ENCODE data around the gene CYSLTR2. TPM values are rescaled to one million over a fixed set of nuclear protein-coding genes. Genes with fewer than 3 reads are reported as not detected.

Gene CYSLTR2, protein sequence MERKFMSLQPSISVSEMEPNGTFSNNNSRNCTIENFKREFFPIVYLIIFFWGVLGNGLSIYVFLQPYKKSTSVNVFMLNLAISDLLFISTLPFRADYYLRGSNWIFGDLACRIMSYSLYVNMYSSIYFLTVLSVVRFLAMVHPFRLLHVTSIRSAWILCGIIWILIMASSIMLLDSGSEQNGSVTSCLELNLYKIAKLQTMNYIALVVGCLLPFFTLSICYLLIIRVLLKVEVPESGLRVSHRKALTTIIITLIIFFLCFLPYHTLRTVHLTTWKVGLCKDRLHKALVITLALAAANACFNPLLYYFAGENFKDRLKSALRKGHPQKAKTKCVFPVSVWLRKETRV
- 1.1 TPM for total RNA-seq

DNA sequence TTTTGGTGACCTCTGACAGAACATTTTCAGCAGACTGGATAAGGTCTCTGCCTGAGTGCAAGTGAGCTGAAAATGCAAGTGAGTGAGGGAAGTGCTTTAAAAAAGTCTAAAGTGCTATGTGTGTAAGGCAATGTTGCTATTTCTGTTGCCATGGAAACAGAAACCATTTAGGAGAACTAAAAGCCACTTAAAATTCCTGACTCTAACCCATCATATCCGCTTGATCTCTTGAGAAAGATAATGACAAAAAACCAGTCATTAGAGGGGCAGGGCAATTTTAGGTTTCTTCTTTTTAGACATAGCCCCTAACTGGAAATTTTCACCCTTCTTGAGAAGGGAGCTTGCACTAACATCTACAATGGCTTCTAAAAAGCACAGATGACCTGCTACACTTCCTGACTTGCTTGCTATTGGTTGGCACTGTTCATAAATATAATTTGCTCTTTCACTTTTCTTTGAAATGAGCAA, at the start of gene CYSLTR2:
TSS of gene CYSLTR2 (plus strand) at position 458 of the 468 bp plus-strand sequence. CDS start 52,889 bp downstream, outside the sequence.
- no peak for DNase-seq

DNA sequence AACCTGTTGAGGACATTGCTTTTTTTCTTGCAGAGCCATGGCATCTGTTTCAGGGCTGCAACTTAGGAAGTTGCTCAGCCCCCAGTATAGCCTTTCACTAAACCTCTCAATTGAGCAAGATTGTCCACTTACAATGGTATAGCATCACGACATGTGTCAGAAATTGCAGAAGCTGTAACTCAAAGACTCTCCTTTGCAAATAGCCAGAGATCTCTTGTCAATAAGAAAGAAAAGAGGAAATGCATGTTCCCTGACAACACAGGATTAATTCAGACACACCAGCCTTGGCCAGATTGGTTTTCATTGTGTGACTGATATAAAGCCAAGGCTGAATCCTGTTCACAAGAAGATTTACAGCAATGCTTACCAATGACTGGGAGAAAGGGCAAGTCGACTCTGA, 38.7 kb upstream of the CYSLTR2 start:
- DNase-seq = no peak

DNA sequence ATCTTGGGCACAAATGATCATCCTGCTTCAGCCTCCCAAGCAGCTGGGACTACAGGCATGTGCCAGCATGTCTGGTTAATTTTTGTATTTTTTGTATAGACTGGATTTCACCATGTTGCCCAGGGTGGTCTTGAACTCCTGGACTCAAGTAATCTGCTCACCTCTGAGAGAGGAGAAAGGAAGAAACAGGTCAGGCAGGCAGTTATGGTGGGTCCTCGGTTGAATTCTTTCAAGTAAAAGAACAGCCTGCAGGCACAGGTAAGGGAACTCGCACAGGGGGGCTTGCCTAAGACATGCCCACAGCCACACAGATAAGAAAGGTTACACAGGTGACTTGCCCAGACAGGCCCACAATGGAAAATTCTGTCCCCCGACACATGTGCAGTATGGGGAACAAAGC, 34.8 kb upstream of the CYSLTR2 start:
- DNase-seq = no peak

DNA sequence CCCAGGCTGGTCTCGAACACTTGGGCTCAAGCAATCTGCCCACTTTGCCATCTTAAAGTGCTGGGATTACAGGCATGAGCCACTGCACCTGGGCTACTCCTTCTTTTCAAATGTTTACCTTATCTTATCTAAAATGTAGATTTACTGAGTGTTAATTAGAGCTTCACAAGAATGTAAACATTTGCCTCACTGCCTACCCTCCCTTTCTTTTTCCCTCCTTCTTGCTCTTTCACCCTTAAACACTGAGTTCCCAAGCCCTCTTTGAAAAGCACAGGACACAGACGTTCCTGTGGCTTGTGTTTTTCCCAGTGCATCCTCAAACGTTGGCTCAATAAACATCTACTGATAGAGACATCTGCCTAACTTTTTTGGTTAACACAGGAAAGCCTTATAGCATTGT, 32.7 kb upstream of the CYSLTR2 start:
- DNase-seq = no peak

DNA sequence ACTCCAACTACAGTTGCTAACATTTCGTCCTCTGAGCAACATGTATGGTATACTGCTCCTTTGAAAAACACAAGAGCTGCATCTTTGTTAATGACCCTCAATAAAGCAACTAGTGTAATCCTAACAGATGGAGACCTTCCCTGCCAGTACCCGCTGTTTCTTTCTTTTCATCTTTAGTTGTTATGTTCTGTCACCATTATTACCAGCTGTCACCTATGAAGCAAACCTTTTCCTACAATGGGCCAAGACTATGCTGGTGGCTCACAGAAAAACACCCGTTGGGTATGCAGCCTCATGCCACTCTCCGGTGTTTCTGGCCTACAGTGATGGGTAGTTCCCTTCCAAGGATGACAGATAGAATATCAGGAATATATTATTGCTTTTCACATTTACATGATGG, 29.7 kb upstream of the CYSLTR2 start:
- no peak for DNase-seq

DNA sequence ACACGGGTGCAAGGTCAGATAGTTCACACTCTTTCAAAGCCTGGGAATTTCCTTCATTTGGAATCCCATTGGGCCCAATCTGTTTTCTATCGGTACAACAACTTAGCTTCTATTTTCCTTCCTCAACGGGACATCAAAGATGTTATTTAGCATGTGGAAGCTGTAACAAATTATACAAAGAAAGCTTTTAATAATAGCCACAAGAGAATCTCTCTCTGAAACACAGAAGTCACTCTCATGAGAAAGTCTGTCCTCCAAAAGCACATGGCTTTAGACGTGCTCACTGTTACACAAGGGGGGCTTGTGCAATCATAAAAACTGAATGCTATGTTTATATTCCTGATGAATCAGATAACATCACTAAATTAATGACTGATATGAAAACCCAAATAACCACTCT, 28.9 kb upstream of the CYSLTR2 start:
- DNase-seq = no peak

DNA sequence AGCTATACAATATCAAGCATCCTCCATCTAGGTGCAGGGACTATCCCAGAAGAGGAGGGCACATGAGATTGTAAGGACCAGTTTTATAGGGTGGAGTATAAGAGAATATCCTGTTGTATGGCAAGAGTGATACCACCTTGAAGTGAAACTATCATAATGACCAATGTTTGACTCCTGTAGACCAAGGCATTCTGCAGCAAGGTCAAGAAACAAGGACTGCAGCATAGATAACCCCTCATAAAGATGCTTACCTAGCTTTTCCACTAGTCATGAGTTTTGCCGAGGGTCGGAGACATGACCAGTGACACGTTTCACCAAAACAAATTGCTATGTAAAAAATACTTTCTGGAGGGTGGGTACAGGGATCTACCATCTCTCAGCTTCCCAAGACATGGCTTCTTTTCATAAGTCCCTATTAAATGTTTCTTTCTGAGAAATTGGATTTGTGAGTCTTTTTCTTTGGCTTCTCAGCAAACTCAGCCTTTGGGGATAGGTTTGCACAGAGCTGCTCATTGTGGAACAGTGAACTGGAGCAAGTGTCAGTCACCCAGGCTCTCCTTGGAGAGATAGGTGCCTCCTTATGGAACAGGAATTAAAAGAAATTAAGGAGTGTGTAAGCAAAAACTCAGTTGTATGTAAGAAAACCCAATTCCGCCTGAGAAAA, 28.2 kb upstream of the CYSLTR2 start:
- DNase-seq = no peak

DNA sequence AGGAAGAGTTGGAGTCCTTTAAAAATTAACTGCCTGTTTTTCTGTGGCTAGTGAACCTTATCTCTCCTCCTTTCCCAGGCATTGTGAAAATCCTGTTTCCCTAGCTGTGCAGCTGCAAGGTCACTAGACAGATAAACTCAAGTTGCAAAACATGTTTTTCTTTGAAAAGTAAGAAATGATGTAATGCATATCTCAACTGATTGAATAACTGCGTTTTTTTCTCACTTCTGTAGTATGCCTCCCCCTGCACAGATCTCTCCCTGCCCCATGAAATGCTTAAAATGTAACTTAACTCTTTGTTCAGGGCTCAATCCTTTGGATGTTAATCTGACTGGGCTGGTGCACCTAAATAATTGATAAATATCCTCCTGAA, 27.7 kb upstream of the CYSLTR2 start:
- DNase-seq = no peak

DNA sequence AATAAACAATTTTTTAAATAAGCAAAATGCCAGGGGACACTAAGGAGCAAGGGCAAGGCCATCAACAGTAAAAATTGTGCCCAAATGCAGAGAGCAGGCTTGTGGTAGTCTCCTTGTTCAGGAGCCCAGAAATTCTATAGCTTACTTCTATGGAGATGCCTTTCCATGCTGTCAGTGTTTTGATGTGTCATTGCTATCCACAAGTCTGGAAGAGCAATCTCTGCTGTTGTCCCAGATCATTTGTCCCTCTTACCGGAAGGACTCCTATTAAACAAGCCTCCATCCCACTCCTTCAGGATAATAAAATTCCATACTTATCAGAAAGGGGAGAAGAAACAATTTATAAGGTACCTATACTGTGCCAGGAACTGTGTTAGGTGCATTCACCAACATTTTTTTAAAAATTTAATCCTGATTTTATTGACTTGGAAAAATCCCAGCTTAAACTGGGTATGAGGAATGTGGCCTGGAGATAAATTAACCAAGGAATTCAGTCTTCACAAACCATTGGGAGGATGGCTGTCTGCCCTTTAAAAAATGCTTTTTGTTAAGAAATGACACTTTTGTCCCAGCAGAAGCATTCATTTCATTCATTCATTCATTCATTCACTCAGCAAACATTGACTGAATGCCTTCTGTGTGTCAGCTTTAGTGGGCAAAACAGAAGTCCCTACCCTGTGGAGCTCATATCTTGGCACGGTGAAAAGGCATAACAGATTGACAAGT, 26.8 kb upstream of the CYSLTR2 start:
- no peak for DNase-seq

DNA sequence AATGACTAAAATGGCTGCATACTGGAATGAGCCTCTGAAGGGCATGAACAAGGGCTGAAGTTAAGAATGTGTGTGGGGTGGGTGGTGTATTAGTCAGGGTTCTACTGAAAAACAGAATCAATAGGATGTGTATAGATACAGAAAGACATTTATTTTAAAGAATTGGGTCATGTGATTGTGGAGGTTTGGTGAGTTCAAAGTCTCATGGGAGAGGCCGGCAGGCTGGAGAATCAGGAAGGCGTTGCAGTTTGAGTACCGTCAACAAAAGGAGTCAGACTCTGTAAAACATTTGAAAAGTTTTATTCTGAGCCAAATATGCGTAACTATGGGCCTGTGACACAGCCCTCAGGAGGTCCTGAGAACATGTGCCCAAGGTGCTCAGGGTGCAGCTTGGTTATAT, 24.5 kb upstream of the CYSLTR2 start:
- DNase-seq = no peak

DNA sequence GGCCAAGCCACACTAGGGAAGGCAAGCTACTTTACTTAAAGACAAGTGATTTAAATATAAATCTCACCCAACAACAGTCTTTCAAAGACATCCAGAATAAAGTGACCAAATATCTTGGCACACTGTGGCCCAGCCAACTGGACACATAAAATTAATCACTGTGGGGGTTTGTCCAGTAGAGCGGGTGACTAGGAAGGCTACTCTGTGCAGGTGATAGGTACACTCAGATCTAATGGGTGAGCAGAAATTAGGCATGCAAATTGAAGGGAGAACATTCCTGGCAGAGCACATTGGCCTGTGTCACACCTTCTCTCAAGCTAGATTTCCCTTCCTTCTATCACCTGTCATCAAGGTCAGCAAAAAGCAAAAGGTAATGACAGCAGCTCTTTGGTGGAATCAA, 23.4 kb upstream of the CYSLTR2 start:
- no peak for DNase-seq

DNA sequence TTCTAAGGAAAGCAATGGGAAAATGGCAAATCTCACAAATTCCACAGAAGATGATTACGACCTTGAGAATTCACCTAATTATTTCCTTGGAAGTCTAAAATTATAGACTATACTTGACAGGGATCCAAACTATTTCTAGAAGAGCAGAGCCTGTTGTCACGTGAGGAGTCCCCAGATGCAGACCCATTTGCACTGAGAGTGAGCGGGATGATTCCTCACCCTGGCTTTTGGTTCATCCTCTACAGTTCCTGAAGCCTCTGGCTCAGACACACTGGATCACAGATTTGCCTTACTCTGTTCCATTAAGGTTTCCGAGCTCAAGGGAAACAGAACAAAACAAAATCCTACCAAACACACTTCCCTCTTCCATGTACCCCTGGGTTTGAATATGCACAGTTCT, 23.0 kb upstream of the CYSLTR2 start:
- DNase-seq = no peak

DNA sequence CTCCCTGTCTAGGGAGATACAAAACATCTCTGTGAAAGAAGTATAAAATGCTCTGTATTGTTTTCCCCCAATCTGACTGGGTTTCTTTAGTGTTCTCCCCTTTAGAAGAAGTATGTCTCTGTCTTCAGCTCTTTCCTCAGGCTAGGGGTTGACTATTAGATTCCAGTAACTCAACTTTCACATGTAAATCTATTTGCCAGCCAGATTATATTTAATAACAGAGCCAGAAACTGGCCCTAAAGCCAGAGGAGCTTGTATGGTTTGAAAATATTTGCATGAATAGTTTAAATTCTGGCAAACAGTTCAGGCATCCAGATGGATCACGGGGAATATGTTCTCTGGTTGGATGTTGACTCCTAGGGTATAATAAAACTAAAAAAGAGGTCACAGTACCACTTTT, 22.3 kb upstream of the CYSLTR2 start:
- no peak for DNase-seq

DNA sequence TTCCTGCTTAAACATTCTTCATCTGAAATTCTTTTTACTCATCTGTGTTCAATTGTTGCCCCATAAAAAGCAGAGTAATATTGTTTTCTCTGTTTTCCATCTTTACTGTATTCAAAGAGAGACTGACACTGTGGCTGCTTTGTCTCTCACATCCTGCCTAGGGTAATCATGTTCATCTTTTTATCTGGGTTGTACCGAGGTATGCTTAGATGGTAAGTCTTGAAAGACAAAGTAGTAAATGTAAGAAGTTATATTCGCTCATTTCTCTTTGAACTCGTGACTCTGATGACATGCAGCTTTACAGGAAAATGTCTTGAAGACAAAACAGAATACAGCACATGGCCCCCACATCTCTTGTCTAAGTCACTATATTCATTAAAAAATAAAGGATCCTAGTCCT, 20.0 kb upstream of the CYSLTR2 start:
- no peak for DNase-seq

DNA sequence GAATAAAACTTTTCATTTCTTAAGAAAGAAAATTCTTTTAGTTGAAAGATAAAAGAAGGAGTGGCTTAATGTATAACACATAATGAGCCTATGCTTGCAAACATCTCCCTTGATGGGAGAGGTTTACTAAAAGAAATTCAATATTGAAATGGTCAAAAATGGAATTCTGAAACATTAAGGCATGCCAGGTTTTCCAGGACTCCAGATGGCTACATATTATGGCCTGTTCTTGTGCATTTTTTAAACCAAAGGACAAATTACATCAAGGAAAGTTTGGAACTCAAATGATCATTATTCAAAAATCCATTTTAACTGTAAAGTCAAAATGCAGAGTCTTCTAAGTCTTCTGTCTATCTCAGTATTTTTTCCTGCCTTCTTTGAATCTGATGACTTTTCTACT, 19.1 kb upstream of the CYSLTR2 start:
- no peak for DNase-seq

DNA sequence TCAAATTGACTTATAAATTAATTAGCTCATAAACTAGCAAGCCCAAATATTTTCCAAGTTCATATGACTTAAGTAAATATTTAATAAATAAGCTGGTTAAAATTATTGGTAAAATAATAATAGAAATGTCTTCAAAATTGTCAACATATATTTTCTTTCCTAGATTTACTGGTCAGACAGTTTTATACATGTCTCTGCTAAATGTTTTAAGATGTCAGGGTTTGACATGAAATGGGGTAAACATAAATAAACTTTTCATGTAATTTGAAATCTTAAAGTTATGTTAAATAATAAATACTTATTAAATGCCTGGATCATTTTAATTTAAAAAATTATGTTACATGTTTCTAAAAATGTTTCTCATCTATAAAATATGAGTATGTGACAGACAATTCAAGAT, 18.3 kb upstream of the CYSLTR2 start:
- no peak for DNase-seq

DNA sequence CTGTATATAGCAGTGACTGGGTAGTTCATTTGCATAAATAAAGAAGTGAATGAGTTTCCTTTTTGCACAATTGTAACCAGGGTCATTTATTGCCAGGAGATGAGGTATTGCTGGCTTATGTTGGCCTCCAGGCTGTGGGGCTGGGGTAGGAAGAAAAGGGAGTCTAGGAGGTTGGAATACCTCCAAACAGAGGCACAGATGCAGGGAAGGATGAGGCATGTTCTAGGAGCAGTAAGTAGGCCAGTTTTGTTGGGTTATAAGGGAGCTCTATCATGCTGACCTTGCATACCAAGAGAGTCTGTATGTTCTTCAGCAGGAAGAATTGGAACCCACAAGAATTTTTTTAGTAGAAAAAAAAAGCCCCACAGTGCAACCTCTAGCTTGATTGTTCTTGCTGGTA, 17.2 kb upstream of the CYSLTR2 start:
- DNase-seq = no peak

DNA sequence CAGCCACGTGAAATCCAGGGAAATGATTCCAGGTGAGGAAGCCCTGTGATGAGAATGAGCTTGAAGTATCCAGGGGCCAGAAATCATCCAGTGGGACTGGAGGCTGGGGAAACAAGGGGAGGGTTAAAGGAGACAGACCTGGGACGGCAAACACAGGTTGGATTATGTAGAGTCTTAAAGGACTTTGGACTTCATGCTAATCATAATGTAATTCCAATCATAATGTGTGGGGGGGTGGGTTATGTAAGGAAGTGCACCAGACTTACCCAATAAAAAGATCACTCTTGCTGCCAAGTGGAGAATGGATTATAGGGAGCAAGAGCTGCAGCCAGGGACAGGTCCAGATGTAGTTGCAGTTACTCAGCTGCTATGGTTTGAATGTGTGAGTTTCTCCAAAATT, 16.1 kb upstream of the CYSLTR2 start:
- no peak for DNase-seq

DNA sequence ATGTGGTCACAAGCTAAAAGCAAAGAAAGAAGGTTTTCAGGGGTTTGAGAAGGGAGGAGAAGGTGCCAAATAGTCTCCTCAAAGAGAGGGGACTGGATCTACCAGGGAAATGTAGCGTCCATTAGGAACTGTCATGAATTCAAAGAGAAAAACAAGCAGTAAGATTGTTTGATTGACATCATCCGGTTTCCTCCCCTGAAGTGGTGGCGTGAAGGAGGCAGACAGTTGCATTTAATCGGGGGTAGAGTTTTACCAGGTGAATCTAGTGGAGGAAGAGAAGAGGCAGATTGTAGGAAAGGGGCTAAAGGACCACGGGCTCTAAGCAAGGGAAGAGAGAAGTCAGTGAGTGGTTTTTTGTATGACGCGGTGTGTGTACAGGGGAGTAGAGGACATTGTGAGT, 13.0 kb upstream of the CYSLTR2 start:
- DNase-seq = no peak

DNA sequence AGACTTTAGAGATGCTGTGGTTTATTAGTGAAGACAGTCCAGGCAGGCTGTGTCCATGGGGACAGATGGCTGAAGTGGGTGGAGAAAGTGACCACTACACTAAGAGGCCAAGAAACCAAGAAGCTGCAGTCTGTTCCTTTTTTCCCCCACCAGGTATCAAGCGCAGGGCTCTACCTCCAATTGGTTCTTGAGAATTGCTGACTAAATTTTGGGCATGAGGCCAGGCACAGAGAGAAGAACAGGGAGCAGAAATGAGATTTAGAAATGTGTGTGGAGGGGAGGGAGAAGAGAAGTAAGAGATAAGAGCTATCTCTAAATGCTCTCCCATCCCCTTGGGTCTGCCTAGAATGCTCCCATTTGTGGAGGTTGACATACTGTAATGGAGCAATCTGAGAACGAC, 12.3 kb upstream of the CYSLTR2 start:
- DNase-seq = no peak

DNA sequence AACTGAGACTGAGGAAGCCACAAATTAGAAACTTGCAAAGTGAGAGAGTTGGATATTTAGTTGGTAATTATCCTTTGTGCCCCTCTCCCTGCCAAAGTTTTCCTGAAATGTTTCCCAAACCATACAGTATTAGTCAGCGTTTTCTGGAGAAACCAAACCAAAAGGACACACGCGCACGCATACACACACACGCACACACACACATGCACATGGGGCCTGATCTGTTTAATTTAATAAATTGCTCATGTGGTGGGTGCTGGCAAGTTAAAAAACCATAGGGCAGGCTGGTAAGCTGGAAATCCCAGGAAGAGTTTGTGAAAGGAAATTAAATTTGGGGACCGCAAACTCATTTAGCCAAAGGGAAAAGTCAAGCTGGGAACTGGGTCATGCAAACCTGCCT, 11.7 kb upstream of the CYSLTR2 start:
- DNase-seq = no peak

DNA sequence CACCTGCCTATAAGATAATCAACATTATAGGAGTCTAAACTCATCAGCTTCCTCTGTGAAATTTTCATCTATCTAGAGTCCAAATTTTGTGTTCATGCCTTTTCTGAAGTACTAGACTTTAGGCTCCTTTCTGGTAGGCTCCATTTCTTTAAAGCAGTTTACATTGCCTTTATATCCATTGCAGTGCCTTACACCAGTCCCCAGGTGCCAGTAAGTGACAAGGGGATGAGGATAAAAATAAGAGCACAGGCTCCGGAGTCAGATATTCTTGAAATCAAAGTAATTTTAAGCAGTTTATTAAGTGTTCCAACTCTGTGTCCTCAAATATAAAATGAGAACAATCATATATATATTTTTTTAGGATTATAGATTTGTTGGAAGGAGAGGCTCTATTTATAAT, 10.6 kb upstream of the CYSLTR2 start:
- no peak for DNase-seq

DNA sequence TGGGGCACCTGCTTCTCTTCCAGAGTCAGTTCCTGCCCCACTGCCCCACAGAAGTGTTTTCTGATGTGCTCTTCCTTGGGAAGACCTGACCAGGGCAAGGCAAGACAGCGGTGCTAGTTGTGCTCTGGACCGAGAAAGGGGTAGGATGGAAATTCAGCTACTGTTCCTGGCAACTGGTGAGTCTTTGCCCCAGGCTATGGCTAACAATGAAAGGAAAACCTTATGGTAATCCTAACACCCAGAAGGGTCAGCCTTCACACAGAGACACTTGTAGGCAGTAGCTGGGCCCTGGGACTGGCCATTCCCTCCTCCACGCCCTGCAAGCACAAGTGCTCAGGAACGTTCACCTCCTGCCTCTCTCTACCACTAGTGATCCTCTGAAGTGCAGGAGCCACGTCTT, 9.6 kb upstream of the CYSLTR2 start:
- no peak for DNase-seq

DNA sequence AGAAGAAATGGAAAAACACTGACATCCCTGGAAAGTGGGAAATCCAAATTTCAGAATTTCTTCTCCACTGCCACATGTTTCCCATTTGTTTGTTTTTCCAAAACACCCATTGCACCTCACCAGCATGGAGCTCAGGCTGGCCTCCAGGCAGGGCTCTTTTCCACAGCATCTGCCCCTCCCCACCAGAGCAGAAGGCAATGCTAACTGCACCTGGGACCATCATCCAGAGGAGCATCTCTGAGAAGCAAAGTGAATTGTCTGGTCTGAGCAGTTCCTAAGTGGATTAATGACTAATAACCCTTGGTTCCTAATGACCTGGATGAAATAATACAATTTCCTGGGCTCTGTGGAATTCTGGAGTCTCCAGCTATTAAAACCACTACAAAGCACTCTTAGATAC, 8.8 kb upstream of the CYSLTR2 start:
- no peak for DNase-seq

All from occipital lobe (tissue), 2 donors.